Left cardiac atrium (tissue), 4 donors: ENCODE measurements around the gene HELT. TPM values are rescaled to one million over a fixed set of nuclear protein-coding genes. Genes with fewer than 3 reads are reported as not detected.
"Not testable (repeated sequence)": the region's sequence is repeated elsewhere in the genome, so short reads cannot be mapped to it uniquely, and the experiment has no call there.

Experiments used
- ATAC-seq, 2 donors: fragments of 200-7000 bp; cut with Tn5 transposase; one replicate each; pipeline ENCODE4 v1.9.1; 2020; ENCODE audit warnings: mild to moderate bottlenecking in 2 of 2, moderate library complexity in 2 of 2
- DNase-seq: peaks from one replicate; pipeline ENCODE4 v3.0.0-alpha.2; 2020
- intact Hi-C, 2 donors: fragments of 100-400 bp; cut with DNase I; formaldehyde crosslinking; loops; one replicate each; pipeline versions ENCODE4 v1.14.1 to v1.15.1; 2022 to 2023
- long read RNA-seq: library from polyadenylated mRNA; unstranded; transcript quantifications from one replicate; pipeline ENCODE4 v2.0.0, GENCODE V29; 2021
- total RNA-seq, 2 donors: library from RNA; stranded (reverse); fragmentation: NEBNext Ultra II Directional; extraction: Animal tissue kit (Norgen Biotek cat#: 25700); gene quantifications; one replicate each; pipeline ENCODE4 v1.2.1, GENCODE V29; 2021
- donor health status: DM: no; HTN: yes; CAD: no.
- donor health status: DM: no; HTN: yes; CAD: no; lungs with severe emphysema.
- donor health status: DM: yes; HTN: yes; CAD: no.
- donor health status: Dilated cardiomyopathy.

The HELT gene, protein sequence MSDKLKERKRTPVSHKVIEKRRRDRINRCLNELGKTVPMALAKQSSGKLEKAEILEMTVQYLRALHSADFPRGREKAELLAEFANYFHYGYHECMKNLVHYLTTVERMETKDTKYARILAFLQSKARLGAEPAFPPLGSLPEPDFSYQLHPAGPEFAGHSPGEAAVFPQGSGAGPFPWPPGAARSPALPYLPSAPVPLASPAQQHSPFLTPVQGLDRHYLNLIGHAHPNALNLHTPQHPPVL
- not detected for total RNA-seq
- long read RNA-seq = 0 reads

DNA sequence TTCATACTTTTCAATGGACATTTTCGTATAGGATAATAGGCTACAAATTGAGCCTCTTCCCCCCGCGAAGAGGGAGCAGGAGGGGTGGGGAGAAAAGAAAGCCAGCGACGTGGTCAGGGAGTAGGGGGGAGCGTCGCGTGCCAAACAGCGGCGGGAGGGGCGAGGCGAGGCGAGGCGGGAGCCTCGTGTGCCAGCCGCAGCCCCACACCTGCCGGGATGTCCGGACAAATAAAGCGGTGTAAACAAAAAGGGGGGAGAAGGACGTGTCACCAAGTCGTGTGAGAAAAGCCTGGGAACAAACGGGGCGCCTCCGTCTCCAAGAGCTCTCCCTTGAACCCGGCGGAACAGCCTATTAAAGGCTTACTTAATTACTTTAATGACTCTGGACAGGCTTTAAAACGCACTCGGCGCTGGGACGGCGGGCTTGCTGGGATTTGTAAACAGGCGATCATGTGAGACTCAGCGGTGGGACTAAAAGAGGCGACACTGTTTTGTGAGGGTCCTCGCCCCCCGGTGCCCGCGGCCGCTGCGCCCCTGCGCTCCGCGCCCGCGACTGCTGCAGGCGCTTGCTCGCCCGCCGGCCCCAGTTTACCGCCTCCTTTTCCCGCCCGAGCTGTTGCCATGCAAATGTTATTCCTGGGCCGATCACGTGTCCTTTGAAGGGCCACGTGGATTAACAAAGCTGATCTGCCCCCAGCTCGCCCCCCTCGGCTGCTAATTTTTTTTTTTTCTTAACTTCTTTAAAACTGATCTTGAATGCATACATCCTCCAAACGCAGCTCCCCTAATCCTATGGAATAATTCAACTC, at the start of gene HELT:
TSS of gene HELT (plus strand) at position 527 of the 809 bp plus-strand sequence. CDS start 439 bp downstream, outside the sequence.
- DNase-seq (no peak), ATAC-seq (no peak)

DNA sequence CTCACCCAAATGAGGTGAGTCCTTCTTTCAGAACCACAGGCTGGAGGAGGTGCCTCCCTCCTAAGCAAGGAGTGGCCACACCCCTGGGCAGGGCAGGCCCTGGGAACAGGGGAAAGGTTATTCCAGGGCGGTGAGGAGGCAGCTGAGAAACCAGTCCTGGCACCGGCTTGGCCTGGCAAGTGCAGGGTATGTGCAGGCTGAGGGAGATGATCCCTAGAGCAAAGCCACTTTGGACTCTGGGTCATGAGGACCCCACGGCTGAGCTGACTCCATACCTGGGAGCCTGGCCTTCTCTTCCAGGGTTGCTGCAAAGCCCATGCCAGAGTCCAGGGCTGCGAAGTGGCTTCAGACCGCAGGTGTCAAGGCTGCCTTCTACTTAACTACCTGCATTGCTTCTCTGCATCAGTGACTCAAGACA, 49.5 kb upstream of the HELT start:
- peak; percentile 43 for DNase-seq
- intact Hi-C loops = no loop called here
- peak; percentile 83 to 99 for ATAC-seq

More for the DNA sequence above, at the start of gene HELT:
- intact Hi-C loops = no loop called here

DNA sequence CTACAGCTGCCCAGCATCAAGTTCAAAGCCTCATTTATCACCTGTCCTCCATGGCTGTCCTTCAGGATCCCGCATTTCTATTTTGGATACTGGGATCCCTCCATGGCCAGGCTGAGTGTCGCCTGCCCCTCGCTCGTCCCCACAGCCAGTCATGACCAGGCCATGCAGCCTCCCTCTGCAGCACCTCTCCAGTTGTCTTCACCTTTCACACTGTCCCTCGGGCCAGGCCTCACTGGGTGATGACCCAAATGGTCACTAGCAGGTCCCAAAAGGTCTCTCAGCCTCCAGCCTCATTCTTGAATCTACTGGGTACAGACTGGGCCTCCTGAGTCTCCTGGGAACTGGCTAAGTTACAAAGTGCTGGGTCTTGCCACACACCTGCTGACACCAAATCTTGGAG, 48.7 kb upstream of the HELT start:
- DNase-seq (no peak), ATAC-seq (peak in 1 of 2 donors; percentile 48)
- intact Hi-C loops = no loop called here

DNA sequence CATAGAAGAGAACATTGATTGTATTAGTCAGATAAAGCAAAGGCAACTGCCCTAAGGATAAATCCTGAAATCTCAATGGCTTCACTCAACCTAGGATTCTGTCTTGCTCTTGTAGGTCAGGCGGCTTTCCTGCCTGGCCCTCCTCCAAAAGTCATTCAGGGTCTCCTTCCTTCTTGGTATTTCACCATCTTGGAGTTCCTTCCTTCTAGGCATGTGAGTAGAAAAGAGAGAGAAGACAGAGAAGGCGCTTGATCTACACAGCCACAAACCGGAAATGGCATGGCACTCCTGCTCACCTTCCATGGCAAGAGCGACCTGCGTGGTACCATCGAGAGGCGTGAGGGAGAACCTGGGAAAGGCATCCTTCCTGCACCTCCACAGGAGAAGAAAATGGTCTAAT, 45.3 kb upstream of the HELT start:
- ATAC-seq (no peak), DNase-seq (no peak)
- intact Hi-C loops = no loop called here

DNA sequence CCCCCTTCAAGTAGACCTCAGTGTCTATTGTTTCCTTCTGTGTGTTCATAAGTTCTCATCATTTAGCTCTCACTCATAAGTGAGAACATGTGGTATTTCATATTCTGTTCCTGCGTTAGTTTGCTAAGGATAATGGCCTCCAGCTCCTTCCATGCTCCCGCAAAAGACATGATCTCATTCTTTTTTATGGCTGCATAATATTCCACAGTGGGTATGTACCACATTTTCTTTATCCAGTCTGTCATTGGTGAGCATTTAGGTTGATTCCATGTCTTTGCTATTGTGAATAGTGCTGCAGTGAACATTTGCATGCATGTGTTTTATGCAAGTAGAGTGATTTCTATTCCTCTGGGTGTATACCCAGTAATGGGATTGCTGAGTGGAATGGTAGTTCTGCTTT, 41.9 kb upstream of the HELT start:
- intact Hi-C loops, DNase-seq, ATAC-seq: not testable (repeated sequence)

DNA sequence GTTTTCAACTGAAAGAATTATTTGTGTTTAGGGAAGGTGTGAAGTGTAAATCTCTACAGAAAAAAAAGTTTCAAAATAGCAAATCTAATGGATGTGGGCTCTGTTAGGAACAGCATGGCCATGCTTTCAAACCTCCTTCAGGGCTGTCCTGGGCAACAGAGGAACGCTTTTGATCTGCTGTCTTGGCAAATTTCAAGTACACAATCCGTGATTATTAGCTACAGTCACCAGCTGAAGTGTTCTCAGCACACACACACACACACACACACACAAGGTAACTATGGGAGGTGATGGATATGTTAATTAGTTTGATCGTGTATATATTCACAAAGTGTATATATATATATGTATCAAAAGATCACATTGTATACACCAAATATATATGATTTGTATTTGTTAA, 40.5 kb upstream of the HELT start:
- ATAC-seq (no peak), DNase-seq (no peak)
- intact Hi-C loops = no loop called here

DNA sequence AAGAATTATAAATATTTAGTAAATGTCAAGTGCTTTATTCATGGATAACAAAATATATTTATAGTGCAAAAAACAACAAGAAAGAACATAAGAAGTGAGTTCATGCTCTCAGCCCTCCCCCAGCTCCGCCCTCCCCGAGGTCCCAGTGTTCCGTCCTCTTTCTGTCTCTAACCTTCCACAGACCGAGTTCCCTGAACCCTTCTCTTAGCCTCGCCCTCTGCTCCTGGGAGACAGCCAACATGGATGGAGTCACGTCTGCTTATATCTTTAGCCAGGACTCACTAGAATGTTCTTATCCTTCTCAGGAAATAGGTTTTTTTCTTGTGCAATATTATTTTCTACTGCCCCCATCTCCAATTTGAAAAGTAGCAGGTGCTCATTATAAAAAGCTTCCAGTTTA, 40.1 kb upstream of the HELT start:
- ATAC-seq (peak; percentile 60 to 92), DNase-seq (peak; percentile 67)
- intact Hi-C loops = no loop called here

DNA sequence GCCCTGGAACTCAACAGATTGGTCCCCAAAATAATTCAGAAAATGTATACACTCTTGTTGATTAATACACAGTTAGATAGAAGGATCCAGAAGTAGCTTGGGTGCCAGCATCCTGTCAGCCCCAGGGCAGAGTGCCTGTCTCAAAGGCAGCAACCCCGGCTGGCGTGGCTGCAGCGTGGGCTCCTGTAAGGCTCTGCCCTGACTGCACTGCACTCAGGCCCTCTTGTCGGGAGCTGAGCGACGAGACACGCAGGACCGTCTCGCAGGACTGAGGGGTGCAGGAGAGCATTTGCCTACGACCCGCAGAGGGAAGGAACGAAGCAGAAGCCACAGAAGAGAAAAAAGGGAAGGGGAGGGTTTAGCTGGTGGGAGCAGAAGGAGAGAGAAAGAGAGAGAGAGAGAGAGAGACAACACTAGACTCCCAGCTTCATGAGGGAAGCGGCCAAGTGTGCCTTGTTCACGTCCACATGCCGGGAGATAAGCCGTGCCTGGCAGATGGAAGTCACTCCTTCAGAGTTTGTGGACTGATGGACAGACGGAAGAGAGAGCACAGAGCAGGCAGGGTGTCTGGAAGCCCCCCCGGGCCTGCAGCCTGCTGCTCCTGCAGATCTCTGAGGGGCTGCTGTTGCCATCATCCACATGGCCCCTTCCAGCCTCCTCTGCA, 38.7 kb upstream of the HELT start:
- no peak for DNase-seq
- ATAC-seq = peak; percentile 27 to 48
- intact Hi-C loops = no loop called here

DNA sequence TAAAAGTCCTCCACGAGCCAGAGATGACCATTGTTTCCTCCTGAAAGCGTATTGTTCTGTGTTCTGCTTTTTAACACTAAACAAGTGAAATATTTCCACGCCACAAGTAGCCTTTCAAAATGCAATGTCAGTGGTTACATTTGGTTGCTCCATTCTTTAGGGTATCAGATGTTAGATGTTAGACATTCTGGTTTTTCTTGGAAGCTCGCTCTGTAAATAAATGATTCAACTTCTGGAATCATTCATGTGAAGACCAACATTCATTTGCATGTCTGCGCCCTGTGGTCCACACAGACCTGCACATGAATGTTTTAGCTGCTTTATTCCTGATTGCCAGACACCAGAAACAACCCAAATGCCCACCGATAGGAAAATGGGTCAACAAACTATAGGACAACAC, 38.0 kb upstream of the HELT start:
- intact Hi-C loops = no loop called here
- ATAC-seq = no peak

DNA sequence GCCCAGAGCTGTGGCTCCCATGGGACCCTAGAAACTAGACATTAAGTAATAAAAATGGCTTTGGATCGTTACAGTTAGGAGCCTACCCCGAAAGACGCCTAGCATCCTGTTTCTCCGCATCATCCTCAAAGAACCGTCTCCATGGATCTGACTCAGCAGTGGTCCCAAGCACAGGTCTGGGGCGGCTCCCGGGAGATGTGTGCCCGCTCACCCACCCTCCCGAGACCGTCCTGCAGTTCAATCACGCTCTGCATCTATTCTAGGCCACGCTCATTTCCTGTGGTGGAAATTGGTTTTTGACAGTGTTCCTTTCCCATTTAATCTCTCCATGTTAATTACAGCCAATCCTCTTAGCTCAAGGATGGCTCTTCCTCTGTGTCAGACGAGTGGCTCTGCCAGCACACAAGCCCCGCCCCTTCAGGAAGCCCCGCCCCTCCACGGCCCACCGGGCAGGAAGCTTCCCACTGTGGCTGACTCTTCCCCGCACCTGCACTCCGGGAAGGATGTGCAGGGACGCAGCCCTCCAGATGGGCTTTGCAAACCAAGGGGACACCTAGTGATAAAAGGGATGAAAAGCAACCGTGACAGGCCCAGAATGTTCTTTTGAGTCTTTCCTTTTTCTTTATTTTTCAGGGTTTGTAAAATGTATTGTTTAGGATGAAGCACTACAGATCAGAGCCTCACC, 34.5 kb upstream of the HELT start:
- peak; percentile 61 for DNase-seq
- ATAC-seq = peak; percentile 76 to 86

More for the DNA sequence above, 38.0 kb upstream of the HELT start:
- DNase-seq = no peak

DNA sequence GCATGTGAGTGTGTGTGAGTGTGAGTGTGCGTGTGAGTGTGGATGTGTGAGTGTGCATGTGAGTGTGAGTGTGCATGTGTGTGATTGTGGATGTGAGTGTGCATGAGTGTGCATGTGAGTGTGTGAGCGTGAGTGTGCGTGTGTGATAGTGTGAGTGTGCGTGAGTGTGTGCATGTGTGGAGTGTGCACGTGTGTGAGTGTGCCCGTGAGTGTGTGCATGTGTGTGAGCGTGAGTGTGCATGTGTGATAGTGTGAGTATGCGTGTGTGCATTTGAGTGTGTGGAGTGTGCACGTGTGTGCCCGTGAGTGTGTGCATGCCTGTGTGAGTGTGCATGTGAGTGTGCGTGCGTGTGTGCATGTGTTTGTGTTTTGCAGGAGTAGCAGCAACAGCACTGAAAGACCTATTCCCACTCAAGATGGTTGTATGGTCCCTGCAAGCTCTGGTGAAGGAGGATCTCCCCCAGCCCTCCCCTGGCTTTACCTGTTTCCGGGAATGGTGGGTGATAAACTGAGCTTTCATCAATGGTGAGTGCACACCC, 30.7 kb upstream of the HELT start:
- DNase-seq (no peak), ATAC-seq (no peak)
- intact Hi-C loops = no loop called here

More for the DNA sequence above, 34.5 kb upstream of the HELT start:
- intact Hi-C loops = loop anchor here in 1 of 2 donors (2.0 kb wide), 1 partner anchor 239 kb away; no protein-coding TSS in a partner anchor

DNA sequence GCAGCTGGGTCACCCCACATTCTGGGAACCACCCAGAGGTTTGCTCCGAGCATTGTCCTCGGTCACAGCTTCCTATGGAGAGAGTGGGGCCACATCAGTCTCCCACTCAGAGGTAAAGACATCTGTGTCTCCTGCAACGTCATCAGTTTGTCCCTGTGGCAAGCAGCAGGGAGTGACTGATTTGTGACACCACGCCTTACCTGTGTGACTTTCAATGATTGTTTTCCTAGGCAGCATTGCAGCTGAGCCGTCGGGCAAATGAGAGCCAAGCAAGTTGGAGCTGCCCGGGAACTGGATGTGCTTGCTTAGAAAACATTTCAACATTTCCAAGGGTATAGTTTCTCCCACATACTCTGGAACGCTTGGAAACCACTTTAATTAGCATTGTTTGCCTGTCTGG, 29.7 kb upstream of the HELT start:
- ATAC-seq = no peak
- intact Hi-C loops = no loop called here

DNA sequence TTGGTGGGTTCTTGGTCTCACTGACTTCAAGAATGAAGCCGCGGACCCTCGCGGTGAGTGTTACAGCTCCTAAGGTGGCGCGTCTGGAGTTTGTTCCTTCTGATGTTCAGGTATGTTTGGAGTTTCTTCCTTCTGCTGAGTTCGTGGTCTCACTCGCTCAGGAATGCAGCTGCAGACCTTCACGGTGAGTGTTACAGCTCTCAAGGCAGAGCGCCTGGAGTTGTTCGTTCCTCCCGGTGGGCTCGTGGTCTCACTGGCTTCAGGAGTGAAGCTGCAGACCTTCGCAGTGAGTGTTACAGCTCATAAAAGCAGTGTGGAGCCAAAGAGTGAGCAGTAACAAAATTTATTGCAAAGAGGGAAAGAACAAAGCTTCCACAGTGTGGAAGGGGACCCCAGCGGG, 29.0 kb upstream of the HELT start:
- DNase-seq, ATAC-seq, intact Hi-C loops: not testable (repeated sequence)

More for the DNA sequence above, 29.7 kb upstream of the HELT start:
- no peak for DNase-seq

DNA sequence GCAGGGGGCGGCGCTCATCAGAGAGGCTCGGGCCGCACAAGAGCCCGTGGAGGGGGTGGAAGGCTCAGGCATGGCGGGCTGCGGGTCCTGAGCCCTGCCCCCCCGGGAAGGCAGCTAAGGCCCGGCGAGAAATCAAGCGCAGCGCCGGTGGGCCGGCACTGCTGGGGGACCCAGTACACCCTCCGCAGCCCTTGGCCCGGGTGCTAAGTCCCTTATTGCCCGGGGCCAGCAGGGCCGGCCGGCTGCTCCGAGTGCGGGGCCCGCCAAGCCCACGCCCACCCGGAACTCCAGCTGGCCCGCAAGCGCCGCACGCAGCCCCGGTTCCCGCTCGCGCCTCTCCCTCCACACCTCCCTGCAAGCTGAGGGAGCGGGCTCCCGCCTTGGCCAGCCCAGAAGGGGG, 28.2 kb upstream of the HELT start:
- intact Hi-C loops, ATAC-seq, DNase-seq: not testable (repeated sequence)

DNA sequence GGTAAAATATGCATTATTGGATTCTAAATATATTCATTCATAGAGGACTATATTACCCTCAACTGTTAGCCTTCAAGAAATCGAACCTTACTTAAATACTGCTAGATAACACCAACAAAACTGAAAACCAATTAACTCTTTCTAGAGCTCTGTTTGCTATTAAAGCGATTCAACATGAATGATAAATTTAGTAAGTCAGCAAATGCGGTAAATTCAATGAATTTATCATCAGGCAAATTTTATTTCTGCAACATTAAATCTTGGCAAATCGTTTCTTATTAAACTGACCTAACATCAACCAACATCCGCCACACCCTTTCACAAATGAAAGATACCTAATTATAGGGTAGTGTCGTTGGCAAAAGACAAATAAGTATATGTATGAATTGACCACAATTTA, 26.4 kb upstream of the HELT start:
- no peak for ATAC-seq
- intact Hi-C loops = no loop called here
- no peak for DNase-seq

DNA sequence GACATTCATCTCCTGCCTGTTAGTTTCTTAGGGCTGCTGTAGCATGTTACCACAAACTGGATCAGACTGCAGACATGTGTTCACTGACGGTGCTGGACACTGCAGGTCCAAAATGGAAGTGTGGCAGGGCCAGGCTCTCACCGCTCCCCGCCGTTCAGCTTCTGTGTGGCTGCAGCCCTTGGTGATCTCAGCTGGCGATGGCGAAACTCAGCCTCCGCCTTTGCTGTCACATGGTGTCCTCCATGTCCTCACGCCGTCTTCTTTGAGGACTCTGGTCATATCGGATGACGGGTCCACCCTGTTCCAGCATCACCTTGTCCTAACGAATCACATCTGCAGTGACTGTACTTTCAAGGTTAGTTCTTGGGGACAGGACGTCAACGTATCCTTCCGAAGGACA, 25.9 kb upstream of the HELT start:
- ATAC-seq = no peak
- DNase-seq = no peak
- intact Hi-C loops = no loop called here

DNA sequence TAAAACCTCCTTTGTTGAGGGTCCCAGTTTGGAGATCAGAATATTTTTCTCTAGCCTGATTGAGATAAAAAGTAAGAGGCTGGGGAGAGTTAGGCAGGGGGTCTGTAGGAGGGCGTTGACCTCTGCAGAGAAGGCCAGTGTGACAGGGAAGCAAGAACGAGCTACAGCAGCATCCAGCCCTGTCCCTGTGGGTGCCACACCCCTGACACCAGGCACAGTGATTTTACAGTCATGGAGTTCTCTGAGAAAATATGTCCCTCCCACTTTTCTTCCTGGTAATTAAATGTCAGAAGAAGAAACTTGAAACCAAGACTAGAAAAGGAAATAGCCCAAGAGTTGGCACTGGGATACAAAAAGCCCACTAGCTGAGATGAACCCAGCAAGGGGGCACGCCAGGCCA, 25.0 kb upstream of the HELT start:
- ATAC-seq (no peak), DNase-seq (no peak)
- intact Hi-C loops = no loop called here

DNA sequence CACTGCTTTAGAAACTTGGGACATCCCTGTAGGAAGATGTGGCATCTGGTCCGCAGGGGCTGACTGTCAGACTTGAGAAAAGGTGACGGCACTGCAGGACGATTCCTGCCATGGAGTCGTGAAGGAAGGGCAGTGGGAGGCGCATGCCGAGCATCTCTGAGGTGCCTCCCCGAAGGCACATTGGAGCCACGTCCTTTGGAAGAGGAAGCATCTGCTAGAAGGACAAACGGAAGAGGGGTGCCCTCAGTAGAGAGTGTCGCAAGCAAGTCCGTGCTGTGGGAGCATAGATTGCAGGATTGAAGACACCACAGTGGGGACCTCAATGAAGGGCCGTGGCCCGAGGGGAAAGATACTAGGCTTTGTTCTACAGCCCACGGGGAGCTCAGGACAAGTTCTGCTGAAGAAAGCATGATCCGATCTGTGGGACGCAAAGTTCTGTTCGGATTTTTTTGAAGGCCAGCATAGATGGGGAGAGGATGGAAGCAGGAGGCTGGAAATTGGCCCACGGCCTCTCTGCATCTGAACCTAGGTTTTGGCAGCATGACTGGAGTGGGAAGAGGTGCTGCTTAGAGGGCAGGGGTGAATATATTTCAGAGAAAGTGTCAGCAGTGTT, 24.2 kb upstream of the HELT start:
- peak in 1 of 2 donors; percentile 12 for ATAC-seq
- intact Hi-C loops = no loop called here
- no peak for DNase-seq

DNA sequence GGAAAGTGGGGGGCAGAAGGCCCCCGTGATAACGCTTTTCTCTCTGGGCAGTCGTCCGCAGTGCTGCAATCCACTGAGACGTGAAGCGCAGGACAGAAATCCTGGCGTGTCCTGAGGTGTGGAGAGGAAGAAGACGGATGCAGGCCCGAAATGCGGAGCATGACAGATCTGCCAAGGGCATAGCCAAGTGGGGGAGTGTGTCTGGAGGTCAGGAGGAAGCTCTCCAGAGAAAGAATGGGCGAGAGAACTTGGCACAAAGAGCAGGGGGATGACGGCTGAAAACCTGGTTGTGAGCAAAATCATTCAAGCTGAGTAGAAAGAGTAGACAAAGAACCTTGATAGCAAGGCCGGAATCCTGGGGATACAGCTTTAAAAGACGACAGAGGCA, 23.7 kb upstream of the HELT start:
- ATAC-seq (peak; percentile 19 to 65), DNase-seq (no peak)
- intact Hi-C loops = no loop called here
